Stomach (tissue), 4 donors: ENCODE measurements around the gene GRM3.

Experiments
- EP300 ChIP-seq: sonication (generic); formaldehyde crosslinking; IDR thresholded peaks from one replicate; pipeline ENCODE4 v1.6.1; 2017; ENCODE audit warnings: antibody characterized with exemption
- POLR2AphosphoS5 ChIP-seq, 3 donors: sonication (generic); formaldehyde crosslinking; IDR thresholded peaks; one replicate each; pipeline ENCODE4 v1.6.1; 2016; ENCODE audit warnings: antibody characterized with exemption in 3 of 3
- TF ChIP-seq, protein P1 (sequence below), 7 experiments: fragments of 450-650 bp in 4 of 7; fragments of 200-600 bp in 3 of 7; sonication (generic) in 3 of 7; IDR thresholded peaks; one replicate each; pipeline ENCODE4 v1.5.1; 2016 to 2019; ENCODE audit warnings: antibody characterized with exemption in 7 of 7, control low read depth in 2 of 7, mild to moderate bottlenecking in 1 of 7

DNA sequence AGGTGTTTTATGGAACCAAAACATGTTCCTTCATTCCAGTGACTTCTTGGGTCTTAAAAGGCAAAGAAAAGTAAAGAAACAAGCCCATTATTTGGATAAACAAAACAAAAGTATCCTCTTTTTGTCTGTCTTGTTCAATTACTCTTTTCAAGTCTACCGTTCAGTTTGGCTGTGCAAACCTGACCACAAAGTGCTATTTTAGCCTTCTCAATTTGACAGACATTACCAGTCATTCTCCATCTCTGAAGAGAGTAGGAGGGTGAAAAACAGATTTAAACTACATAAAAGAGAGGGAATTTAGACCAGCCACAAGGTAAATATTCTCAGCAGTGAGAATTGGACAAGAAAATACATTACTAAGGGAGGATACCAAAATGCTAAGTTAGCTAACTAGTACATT is 145.2 kb downstream of the GRM3 start:
- TF ChIP-seq, protein P1, sequence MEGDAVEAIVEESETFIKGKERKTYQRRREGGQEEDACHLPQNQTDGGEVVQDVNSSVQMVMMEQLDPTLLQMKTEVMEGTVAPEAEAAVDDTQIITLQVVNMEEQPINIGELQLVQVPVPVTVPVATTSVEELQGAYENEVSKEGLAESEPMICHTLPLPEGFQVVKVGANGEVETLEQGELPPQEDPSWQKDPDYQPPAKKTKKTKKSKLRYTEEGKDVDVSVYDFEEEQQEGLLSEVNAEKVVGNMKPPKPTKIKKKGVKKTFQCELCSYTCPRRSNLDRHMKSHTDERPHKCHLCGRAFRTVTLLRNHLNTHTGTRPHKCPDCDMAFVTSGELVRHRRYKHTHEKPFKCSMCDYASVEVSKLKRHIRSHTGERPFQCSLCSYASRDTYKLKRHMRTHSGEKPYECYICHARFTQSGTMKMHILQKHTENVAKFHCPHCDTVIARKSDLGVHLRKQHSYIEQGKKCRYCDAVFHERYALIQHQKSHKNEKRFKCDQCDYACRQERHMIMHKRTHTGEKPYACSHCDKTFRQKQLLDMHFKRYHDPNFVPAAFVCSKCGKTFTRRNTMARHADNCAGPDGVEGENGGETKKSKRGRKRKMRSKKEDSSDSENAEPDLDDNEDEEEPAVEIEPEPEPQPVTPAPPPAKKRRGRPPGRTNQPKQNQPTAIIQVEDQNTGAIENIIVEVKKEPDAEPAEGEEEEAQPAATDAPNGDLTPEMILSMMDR (IDR thresholded peaks at IDR 0.05): no peak
- TF ChIP-seq EP300: no peak
- TF ChIP-seq POLR2AphosphoS5 (IDR thresholded peaks at IDR 0.05): no peak
